ENCODE results near the gene ABHD12.

GRCh38 chr20:25399037-25399430, 8.4 kb upstream of the ABHD12 start:
- peak; percentile 31 for TF ChIP-seq CTCF (IDR thresholded peaks at IDR 0.05; ENCODE audit: insufficient read depth, low read length, poor library complexity, severe bottlenecking)
- no peak for TF ChIP-seq EZH2phosphoT487 (conservative IDR thresholded peaks at IDR 0.05; ENCODE audit: low read length)

All from SU-DHL-6 (cell line).